ENCODE results near the gene KIRREL1.

- no peak for TF ChIP-seq EZH2 (IDR thresholded peaks at IDR 0.05; ENCODE audit: borderline replicate concordance, low read length)
- peak; percentile 89 to 93 for TF ChIP-seq CTCF (conservative IDR thresholded peaks at IDR 0.05 in 1 of 2, IDR thresholded peaks at IDR 0.05 in 1 of 2; ENCODE audit: extremely low read depth in 1 of 2, insufficient read depth in 1 of 2, low read depth in 1 of 2, low read length in 2 of 2)
These were observed 128.3 kb downstream of the KIRREL1 start for GRCh38 chr1:158121604-158122254.

All from mammary epithelial cell (primary cell).